Mucosa of stomach (tissue), 1 donor: ENCODE results near the gene SLC8B1.
A peak's percentile ranks its signal among the peaks of the same experiment; 100 is the strongest.

ENCODE experiments used
- H3K27me3 ChIP-seq: one replicate; pipeline ENCODE4 v1.7.0; 2013; ENCODE audit warnings: mild to moderate bottlenecking, low read length; ENCODE audit not compliant: control insufficient read depth, insufficient read depth
- H3K36me3 ChIP-seq: one replicate; pipeline ENCODE4 v1.7.0; 2013; ENCODE audit warnings: low read length; ENCODE audit not compliant: control insufficient read depth, insufficient read depth
- H3K4me1 ChIP-seq: one replicate; pipeline ENCODE4 v1.7.0; 2013; ENCODE audit warnings: mild to moderate bottlenecking, low read length; ENCODE audit not compliant: control insufficient read depth, insufficient read depth
- H3K4me3 ChIP-seq: one replicate; pipeline ENCODE4 v1.7.0; 2013; ENCODE audit warnings: low read length
- H3K9ac ChIP-seq: one replicate; pipeline ENCODE4 v1.7.0; 2013; ENCODE audit warnings: mild to moderate bottlenecking, low read length, moderate library complexity
- H3K9me3 ChIP-seq: one replicate; pipeline ENCODE4 v1.7.0; 2013; ENCODE audit warnings: mild to moderate bottlenecking, low read length, moderate library complexity; ENCODE audit not compliant: control insufficient read depth
- donor health status: Pancreatic carcinoma.

SLC8B1 gene

DNA sequence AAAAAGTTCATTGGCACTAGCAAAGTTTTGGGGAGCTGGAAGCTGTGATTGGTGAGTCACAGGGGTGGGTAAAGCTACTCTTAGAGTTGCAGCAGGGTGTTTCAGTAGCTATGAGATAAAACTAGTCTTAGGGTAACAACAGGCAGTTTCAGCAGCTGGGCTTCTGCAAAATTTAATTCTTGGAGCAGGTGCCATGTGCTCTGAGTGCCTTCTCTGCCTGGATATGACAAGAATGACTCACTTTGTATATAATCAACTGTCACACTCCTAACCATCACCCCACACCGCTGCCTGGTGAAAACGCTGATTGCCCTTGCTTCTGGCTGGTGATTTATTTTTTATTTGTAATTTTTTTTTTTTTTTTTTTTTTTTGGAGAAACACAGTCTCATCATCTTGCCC lies 13.0 kb upstream of the SLC8B1 start:
- Histone ChIP-seq H3K36me3 (no peaks in the 10 kb centered on the region), H3K27me3 (no peaks in the 10 kb centered on the region), H3K4me3 (no peak overlapping the region), H3K9ac (no peak overlapping the region), H3K9me3 (no peaks in the 10 kb centered on the region), H3K4me1 (no peaks in the 10 kb centered on the region)

GRCh38 chr12:113347107-113347506 lies 12.2 kb upstream of the SLC8B1 start:
- Histone ChIP-seq H3K4me1 (no peaks in the 10 kb centered on the region), H3K9ac (no peak overlapping the region), H3K36me3 (no peaks in the 10 kb centered on the region), H3K9me3 (no peaks in the 10 kb centered on the region), H3K4me3 (no peak overlapping the region), H3K27me3 (no peaks in the 10 kb centered on the region)

DNA sequence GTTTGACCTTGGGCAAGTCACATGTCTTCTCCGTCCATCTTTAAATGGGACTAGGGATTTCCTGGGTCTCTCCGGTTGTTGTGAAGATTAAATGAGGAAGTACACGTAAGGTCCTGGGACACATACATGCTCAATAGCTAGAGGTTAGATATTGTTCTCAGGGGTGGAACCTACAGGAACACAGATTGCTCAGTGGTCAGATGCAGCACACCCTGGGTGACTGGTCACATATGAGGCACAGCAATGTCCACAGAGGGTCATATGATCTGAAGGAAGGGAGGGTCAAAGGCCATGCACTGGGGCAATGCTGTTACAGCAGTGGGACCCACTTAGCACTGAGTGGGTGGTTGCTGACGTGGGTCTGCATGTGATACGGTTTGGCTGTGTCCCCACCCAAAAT lies 11.4 kb upstream of the SLC8B1 start:
- Histone ChIP-seq H3K36me3 (no peaks in the 10 kb centered on the region), H3K4me1 (no peaks in the 10 kb centered on the region), H3K4me3 (no peak overlapping the region), H3K27me3 (no peaks in the 10 kb centered on the region), H3K9ac (no peak overlapping the region), H3K9me3 (no peaks in the 10 kb centered on the region)

GRCh38 chr12:113345318-113345717 lies 10.4 kb upstream of the SLC8B1 start:
- no peak overlapping the region for H3K4me3 ChIP-seq
- no peaks in the 10 kb centered on the region for H3K36me3 ChIP-seq
- H3K9me3 ChIP-seq = no peaks in the 10 kb centered on the region
- H3K27me3 ChIP-seq = no peaks in the 10 kb centered on the region
- no peaks in the 10 kb centered on the region for H3K4me1 ChIP-seq
- no peak overlapping the region for H3K9ac ChIP-seq

DNA sequence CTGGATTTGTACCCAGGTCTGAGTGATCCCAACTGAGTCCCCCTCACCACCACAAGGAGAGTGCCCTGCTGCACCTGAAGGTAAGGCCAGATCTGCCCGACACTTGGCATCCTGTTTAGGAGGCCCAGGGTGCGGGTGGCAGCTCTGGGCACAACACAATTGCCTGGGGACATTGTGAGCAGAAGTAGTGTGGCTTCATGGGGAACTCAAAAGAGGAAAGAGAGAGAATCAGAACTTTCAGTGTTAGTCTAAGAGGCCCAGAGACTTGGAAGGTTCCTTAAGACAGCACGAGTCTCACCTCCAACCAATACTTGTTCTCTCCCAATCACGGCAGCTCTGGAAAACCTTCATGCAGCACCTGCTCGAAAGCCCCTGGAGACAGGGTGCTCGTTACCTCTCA lies 6.6 kb upstream of the SLC8B1 start:
- Histone ChIP-seq H3K4me1 (no peaks in the 10 kb centered on the region), H3K36me3 (no peaks in the 10 kb centered on the region), H3K4me3 (no peak overlapping the region), H3K9me3 (no peaks in the 10 kb centered on the region), H3K9ac (no peak overlapping the region), H3K27me3 (no peaks in the 10 kb centered on the region)

DNA sequence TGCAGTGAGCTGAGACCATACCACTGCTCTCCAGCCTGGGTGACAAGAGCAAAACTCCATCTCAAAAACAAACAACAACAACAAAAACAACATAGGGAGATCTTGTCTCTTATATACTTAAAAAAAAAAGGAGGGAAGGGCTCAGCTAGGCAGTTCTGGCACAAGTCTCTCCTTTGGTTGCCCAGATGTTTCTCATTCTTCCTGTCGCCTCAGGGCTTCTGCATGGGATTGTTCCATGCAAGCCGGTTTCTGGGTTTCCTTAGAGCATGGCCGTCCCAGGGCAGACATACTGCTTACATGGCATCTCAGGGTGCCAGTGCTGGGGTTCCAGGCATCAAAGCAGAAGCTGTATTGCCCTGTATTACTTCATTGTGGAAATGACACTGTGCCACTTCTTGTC lies 5.2 kb upstream of the SLC8B1 start:
- no peaks in the 10 kb centered on the region for H3K27me3 ChIP-seq
- no peaks in the 10 kb centered on the region for H3K9me3 ChIP-seq
- H3K9ac ChIP-seq = no peak overlapping the region
- H3K4me3 ChIP-seq = no peak overlapping the region
- H3K36me3 ChIP-seq = no peaks in the 10 kb centered on the region
- H3K4me1 ChIP-seq = no peaks in the 10 kb centered on the region

- no peaks in the 10 kb centered on the region for H3K27me3 ChIP-seq
- no peak overlapping the region for H3K9ac ChIP-seq
- no peaks in the 10 kb centered on the region for H3K9me3 ChIP-seq
- H3K4me1 ChIP-seq = no peaks in the 10 kb centered on the region
- H3K4me3 ChIP-seq = no peak overlapping the region
- no peaks in the 10 kb centered on the region for H3K36me3 ChIP-seq
Observed at GRCh38 chr12:113339540-113339939, 4.6 kb upstream of the SLC8B1 start.

GRCh38 chr12:113333877-113334785 lies 778 bp downstream of the SLC8B1 start:
- H3K36me3 ChIP-seq = no peaks in the 10 kb centered on the region
- no peaks in the 10 kb centered on the region for H3K27me3 ChIP-seq
- H3K9me3 ChIP-seq = no peaks in the 10 kb centered on the region
- peak overlapping the region; percentile 92 for H3K4me3 ChIP-seq
- H3K9ac ChIP-seq = peak overlapping the region; percentile 76
- H3K4me1 ChIP-seq = peaks cover 13% of the 10 kb centered on the region

DNA sequence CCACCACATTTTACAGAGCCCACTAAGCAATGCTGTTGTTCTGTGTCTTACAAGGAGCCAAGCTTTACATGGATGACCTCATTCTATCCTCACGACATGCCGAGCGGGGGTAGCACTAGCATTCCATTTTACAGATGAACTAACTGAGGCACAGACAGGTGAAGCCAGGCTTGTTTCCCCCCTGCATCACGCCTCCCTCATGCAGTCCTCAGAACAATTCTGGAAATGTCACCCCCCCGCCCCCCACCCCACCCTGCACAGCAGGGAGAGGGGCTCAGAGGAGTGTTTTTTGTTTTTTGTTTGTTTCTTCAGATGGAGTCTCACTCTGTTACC lies 1.5 kb downstream of the SLC8B1 start:
- H3K9ac ChIP-seq = no peak overlapping the region
- no peaks in the 10 kb centered on the region for H3K9me3 ChIP-seq
- H3K4me3 ChIP-seq = no peak overlapping the region
- H3K36me3 ChIP-seq = no peaks in the 10 kb centered on the region
- peaks cover 13% of the 10 kb centered on the region for H3K4me1 ChIP-seq
- H3K27me3 ChIP-seq = no peaks in the 10 kb centered on the region

- H3K36me3 ChIP-seq = no peaks in the 10 kb centered on the region
- no peaks in the 10 kb centered on the region for H3K27me3 ChIP-seq
- no peaks in the 10 kb centered on the region for H3K9me3 ChIP-seq
- no peak overlapping the region for H3K9ac ChIP-seq
- no peak overlapping the region for H3K4me3 ChIP-seq
- peaks cover 13% of the 10 kb centered on the region for H3K4me1 ChIP-seq
Observed at GRCh38 chr12:113332688-113333417, 2.1 kb downstream of the SLC8B1 start.

- H3K36me3 ChIP-seq = no peaks in the 10 kb centered on the region
- H3K4me1 ChIP-seq = peaks cover 13% of the 10 kb centered on the region
- no peaks in the 10 kb centered on the region for H3K9me3 ChIP-seq
- no peak overlapping the region for H3K9ac ChIP-seq
- no peaks in the 10 kb centered on the region for H3K27me3 ChIP-seq
- H3K4me3 ChIP-seq = no peak overlapping the region
Observed at GRCh38 chr12:113330505-113330904, 4.4 kb downstream of the SLC8B1 start.

DNA sequence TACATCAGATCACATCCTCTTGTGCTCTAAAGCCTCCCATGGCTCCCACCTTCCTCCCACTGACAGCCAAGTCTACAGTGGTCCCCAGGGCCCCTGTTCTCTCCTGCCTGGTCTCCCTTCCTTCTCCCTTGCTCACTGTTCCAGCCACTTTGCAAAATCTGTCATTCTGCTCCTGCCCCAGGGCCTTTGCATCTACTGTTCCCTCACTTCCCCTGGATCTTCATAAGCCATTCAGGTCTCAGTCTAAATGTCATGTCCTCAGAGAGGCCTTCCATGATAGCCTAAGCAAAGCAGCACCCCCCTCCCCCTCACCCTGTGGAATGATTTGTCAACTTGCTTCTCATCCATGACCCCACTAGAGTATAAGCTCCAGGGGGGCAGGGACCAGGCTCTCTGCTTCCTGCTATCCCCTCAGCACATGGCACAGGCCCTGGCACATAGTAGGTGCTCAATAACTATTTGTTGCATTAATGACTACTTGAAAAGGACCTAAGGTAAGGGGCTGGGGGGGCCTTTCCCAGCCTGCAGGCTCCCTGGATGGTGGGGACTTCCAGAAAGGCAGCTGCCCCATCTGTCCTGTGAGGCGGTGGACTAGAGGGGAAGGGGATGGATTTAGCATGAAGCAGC lies 5.0 kb downstream of the SLC8B1 start:
- no peak overlapping the region for H3K9ac ChIP-seq
- no peaks in the 10 kb centered on the region for H3K36me3 ChIP-seq
- H3K27me3 ChIP-seq = no peaks in the 10 kb centered on the region
- peaks cover 13% of the 10 kb centered on the region for H3K4me1 ChIP-seq
- no peaks in the 10 kb centered on the region for H3K9me3 ChIP-seq
- H3K4me3 ChIP-seq = no peak overlapping the region
